ENCODE results near the gene HEG1.

The HEG1 gene

GRCh38 chr3:124998247-124998630 lies 57.6 kb downstream of the HEG1 start:
- no peaks in the 10 kb centered on the region for H3K27me3 ChIP-seq (replicated peaks; ENCODE audit: control insufficient read depth, insufficient read depth, low read length)
- H3K36me3 ChIP-seq (ENCODE audit: control insufficient read depth, insufficient read depth, low read length): peaks cover 45% of the 10 kb centered on the region
- no peak overlapping the region for H3K4me3 ChIP-seq (replicated peaks; ENCODE audit: low read depth, low read length)
- TF ChIP-seq, protein P1, sequence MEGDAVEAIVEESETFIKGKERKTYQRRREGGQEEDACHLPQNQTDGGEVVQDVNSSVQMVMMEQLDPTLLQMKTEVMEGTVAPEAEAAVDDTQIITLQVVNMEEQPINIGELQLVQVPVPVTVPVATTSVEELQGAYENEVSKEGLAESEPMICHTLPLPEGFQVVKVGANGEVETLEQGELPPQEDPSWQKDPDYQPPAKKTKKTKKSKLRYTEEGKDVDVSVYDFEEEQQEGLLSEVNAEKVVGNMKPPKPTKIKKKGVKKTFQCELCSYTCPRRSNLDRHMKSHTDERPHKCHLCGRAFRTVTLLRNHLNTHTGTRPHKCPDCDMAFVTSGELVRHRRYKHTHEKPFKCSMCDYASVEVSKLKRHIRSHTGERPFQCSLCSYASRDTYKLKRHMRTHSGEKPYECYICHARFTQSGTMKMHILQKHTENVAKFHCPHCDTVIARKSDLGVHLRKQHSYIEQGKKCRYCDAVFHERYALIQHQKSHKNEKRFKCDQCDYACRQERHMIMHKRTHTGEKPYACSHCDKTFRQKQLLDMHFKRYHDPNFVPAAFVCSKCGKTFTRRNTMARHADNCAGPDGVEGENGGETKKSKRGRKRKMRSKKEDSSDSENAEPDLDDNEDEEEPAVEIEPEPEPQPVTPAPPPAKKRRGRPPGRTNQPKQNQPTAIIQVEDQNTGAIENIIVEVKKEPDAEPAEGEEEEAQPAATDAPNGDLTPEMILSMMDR (IDR thresholded peaks at IDR 0.05; ENCODE audit: insufficient read depth, low read length, poor library complexity, severe bottlenecking): no peak
- DNase-seq (ENCODE audit: extremely low read depth, insufficient read length): no peak

DNA sequence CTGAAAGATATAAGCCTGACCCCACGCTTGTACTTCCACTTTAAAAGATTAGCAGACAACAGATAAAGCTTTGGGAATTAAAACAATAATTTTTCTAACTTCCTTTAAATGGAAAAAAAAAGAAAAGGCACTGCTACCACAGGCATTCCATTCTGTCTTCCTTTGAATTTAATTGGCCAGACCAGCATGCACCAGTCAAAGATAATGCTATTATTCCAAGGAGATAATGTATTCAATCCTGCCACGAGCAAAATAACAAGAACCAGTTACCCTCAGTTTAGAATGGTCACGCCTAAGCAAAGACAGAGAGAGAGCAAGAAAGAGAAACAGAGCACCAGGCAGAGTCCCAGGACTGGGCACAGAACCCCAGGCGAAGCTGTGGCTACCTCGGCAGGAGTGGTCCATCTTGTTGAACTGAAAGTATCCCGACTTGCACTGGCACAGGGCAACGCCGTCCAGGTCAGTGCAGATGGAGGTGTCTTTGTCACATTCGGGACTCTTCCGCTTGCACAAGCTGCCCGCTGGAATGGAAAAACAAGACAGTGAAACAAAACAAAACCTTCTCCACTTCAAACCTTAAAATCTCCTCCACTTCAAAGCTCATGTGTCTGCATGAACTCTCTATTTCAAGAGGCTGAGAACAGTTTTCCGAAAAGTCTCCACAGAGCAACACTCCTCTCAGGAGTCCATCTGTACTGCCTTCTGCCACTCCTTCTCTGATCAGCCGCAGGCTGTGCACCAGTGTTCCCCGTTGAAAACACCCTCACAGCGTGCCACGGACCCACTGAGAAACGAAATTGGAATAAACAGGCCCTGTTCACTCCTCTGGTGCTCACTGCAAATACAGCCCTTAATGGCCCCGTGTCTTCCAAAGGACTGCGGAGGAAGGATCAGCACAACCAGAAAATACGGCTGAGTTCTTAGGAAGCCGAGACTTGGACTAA lies 58.2 kb downstream of the HEG1 start:
- no peak for DNase-seq (ENCODE audit: extremely low read depth, insufficient read length)
- H3K4me3 ChIP-seq (replicated peaks; ENCODE audit: low read depth, low read length): no peak overlapping the region
- peaks cover 43% of the 10 kb centered on the region for H3K36me3 ChIP-seq (ENCODE audit: control insufficient read depth, insufficient read depth, low read length)
- TF ChIP-seq, protein P1 (IDR thresholded peaks at IDR 0.05; ENCODE audit: insufficient read depth, low read length, poor library complexity, severe bottlenecking): no peak
- H3K27me3 ChIP-seq (replicated peaks; ENCODE audit: control insufficient read depth, insufficient read depth, low read length): no peaks in the 10 kb centered on the region

GRCh38 chr3:124995460-124995994 lies 60.3 kb downstream of the HEG1 start:
- Histone ChIP-seq H3K4me3 (replicated peaks; ENCODE audit: low read depth, low read length) (no peak overlapping the region), H3K36me3 (ENCODE audit: control insufficient read depth, insufficient read depth, low read length) (peaks cover 30% of the 10 kb centered on the region), H3K27me3 (replicated peaks; ENCODE audit: control insufficient read depth, insufficient read depth, low read length) (no peaks in the 10 kb centered on the region)
- DNase-seq (ENCODE audit: extremely low read depth, insufficient read length): no peak
- TF ChIP-seq, protein P1 (IDR thresholded peaks at IDR 0.05; ENCODE audit: insufficient read depth, low read length, poor library complexity, severe bottlenecking): peak; percentile 60

DNA sequence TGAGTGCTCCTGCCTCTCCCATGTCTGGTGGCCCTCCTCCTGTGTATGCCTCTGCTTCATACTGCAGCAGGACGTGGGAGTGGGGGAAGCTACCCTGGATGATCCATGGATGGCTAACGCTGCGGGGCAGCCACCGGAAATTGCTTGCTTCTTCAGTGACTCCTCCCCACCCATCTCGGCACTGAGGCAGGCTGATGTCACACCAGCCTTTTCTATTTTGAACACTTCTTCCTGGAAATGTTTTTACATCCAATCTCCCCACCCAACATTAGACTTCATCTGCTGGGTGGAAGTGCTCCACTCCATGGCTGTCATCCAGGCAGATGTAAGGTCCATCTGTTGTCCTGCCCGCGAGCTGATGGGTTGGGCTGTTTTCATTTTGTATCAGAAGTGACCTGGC lies 62.3 kb downstream of the HEG1 start:
- peaks cover 26% of the 10 kb centered on the region for H3K36me3 ChIP-seq (ENCODE audit: control insufficient read depth, insufficient read depth, low read length)
- TF ChIP-seq, protein P1 (IDR thresholded peaks at IDR 0.05; ENCODE audit: insufficient read depth, low read length, poor library complexity, severe bottlenecking): no peak
- no peaks in the 10 kb centered on the region for H3K27me3 ChIP-seq (replicated peaks; ENCODE audit: control insufficient read depth, insufficient read depth, low read length)
- no peak for DNase-seq (ENCODE audit: extremely low read depth, insufficient read length)
- H3K4me3 ChIP-seq (replicated peaks; ENCODE audit: low read depth, low read length): no peak overlapping the region

DNA sequence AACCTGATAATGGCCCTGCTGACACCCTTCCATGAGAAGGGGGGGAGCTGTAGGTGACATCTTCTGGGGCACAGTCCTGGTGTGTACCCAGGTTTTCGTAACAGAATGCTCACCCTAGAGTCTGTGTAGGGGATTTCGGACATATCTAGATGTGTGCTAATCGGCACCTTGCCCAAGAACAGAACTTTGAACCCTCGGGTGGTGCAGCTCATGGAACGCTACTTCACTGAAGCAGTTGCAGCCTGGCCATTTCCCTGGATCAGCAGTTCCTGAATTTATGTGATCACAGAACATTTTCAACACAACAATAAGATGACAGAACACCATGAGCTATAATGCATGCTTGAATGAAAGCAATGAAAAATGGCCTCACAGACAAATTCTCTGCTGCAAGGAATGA lies 63.8 kb downstream of the HEG1 start:
- DNase-seq (ENCODE audit: extremely low read depth, insufficient read length): no peak
- TF ChIP-seq, protein P1 (IDR thresholded peaks at IDR 0.05; ENCODE audit: insufficient read depth, low read length, poor library complexity, severe bottlenecking): no peak
- no peaks in the 10 kb centered on the region for H3K27me3 ChIP-seq (replicated peaks; ENCODE audit: control insufficient read depth, insufficient read depth, low read length)
- H3K4me3 ChIP-seq (replicated peaks; ENCODE audit: low read depth, low read length): no peak overlapping the region
- peaks cover 22% of the 10 kb centered on the region for H3K36me3 ChIP-seq (ENCODE audit: control insufficient read depth, insufficient read depth, low read length)
